ENCODE results near the gene RMC1.
A peak's percentile ranks its signal among the peaks of the same experiment; 100 is the strongest.

RMC1 gene

GRCh38 chr18:23524213-23524707 is 20.9 kb downstream of the RMC1 start:
- no peak for DNase-seq (ENCODE audit: low read depth)
- TF ChIP-seq, protein P1, sequence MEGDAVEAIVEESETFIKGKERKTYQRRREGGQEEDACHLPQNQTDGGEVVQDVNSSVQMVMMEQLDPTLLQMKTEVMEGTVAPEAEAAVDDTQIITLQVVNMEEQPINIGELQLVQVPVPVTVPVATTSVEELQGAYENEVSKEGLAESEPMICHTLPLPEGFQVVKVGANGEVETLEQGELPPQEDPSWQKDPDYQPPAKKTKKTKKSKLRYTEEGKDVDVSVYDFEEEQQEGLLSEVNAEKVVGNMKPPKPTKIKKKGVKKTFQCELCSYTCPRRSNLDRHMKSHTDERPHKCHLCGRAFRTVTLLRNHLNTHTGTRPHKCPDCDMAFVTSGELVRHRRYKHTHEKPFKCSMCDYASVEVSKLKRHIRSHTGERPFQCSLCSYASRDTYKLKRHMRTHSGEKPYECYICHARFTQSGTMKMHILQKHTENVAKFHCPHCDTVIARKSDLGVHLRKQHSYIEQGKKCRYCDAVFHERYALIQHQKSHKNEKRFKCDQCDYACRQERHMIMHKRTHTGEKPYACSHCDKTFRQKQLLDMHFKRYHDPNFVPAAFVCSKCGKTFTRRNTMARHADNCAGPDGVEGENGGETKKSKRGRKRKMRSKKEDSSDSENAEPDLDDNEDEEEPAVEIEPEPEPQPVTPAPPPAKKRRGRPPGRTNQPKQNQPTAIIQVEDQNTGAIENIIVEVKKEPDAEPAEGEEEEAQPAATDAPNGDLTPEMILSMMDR (IDR thresholded peaks at IDR 0.05; ENCODE audit: low read depth, low read length, missing control alignments), result no peak
- H3K4me3 ChIP-seq (ENCODE audit: low read depth, low read length), result no peak overlapping the region

- TF ChIP-seq, protein P1 (IDR thresholded peaks at IDR 0.05; ENCODE audit: low read depth, low read length, missing control alignments), result no peak
- no peak for DNase-seq (ENCODE audit: low read depth)
- no peak overlapping the region for H3K4me3 ChIP-seq (ENCODE audit: low read depth, low read length)
Observed at GRCh38 chr18:23526501-23527063, 23.3 kb downstream of the RMC1 start.

DNA sequence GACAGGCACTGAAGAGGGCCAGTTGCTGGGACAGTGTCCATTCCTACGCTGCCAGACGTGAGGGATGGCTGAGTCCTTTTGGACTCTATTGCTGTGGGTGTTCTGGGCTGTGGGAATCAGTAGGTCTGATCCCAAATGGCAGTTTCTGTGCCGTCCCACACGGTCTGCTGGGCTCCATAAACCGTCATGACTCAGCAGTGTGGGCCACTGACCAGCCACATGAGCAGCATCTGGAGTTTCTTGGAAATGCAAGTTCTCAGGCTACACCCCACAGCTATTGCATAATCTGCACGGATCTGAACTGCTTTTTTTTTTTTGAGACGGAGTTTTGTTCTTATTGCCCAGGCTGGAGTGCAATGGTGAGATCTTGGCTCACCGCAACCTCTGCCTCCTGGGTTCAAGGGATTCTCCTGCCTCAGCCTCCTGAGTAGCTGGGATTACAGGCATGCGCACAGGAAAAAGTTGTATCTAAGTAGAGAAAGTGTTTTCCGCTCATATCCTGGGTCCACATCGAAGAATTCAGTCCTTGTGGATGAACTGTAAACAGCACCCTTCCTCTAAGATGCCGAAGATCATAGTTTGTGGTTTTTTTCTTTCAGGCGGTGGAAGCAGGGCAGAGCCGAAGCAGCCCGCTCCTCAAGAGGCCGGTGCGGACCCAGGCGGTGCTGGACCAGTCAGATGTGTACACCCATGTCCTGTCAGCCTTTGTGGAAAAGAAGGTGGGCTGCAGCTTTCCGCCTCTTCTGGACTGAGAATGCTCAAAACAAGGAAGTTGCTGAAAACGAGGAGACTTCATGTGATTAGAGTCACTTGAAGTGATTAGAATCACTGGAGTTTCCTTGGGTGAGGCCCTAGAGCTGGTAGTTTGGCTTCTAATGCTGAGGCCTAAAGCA is 25.5 kb downstream of the RMC1 start:
- H3K4me3 ChIP-seq (ENCODE audit: low read depth, low read length), result no peak overlapping the region
- no peak for DNase-seq (ENCODE audit: low read depth)
- TF ChIP-seq, protein P1 (IDR thresholded peaks at IDR 0.05; ENCODE audit: low read depth, low read length, missing control alignments), result no peak

GRCh38 chr18:23529604-23530003 is 26.3 kb downstream of the RMC1 start:
- TF ChIP-seq, protein P1 (IDR thresholded peaks at IDR 0.05; ENCODE audit: low read depth, low read length, missing control alignments), result no peak
- DNase-seq (ENCODE audit: low read depth), result peak; percentile 15
- H3K4me3 ChIP-seq (ENCODE audit: low read depth, low read length), result no peak overlapping the region

- H3K4me3 ChIP-seq (ENCODE audit: low read depth, low read length), result no peak overlapping the region
- no peak for DNase-seq (ENCODE audit: low read depth)
- TF ChIP-seq, protein P1 (IDR thresholded peaks at IDR 0.05; ENCODE audit: low read depth, low read length, missing control alignments), result no peak
Observed at GRCh38 chr18:23530195-23530594, 26.9 kb downstream of the RMC1 start.

- H3K4me3 ChIP-seq (ENCODE audit: low read depth, low read length), result no peak overlapping the region
- DNase-seq (ENCODE audit: low read depth), result no peak
- TF ChIP-seq, protein P1 (IDR thresholded peaks at IDR 0.05; ENCODE audit: low read depth, low read length, missing control alignments), result no peak
Observed at GRCh38 chr18:23531912-23532311, 28.6 kb downstream of the RMC1 start.
